ENCODE measurements around the gene PBX2. TPM values are rescaled to one million over a fixed set of nuclear protein-coding genes. Genes with fewer than 3 reads are reported as not detected.

PBX2 gene
- total RNA-seq, 1 donor, result 49.5 TPM

GRCh38 chr6:32154514-32155161 is 35.4 kb downstream of the PBX2 start:
- Histone ChIP-seq H3K4me3 (ENCODE audit: low read length) (peak overlapping the region; percentile 49), H3K4me1 (ENCODE audit: insufficient read depth, low read length) (peaks cover 31% of the 10 kb centered on the region), H3K9me3 (ENCODE audit: low read depth, low read length) (no peaks in the 10 kb centered on the region), H3K27me3 (ENCODE audit: insufficient read depth, low read length) (peaks cover 27% of the 10 kb centered on the region)

DNA sequence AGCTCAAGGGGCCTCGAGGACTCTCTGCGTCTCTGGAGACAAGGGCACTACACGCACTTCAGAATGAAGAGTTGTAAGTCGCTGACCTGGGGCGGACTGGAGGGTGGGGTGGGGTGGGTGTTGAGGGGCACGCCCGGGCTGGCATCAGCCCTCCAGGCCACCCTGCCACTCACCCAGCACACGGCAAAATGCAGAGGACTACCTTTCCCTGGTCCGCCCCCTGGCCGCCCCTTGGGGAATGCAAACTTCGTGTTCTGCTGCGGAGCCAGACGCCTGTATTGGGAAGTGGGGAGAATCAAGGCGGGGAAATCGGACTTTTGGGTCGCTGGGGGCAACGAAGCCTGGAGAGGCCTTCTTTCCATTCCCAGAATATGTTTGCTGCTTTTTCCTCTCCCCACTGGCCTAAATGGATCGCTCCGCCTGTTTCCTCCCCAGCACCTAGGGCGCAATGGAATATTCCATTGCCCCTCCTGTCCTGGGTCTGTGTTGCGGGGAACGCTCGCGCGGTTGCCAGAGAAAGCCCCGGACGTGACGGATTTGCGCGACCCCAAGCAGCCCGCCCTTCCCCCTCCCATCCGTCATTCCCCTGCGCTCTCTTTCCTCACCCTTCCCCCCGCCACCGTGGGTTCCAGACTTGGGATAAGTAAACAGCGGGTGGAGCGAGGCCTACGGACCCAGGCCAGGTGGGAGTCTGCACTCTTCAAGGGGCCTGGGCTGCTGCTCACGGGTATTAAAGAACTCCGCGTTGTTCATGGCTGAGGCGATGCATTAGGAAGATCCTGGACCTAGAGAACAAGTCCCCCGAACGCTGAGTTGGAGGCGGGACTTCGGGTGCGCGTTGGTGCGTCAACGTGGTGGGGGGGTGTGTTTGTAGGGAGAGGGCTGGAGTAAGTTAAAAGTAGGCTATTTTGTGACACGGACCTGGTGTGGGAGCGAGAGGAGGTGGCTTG is 36.2 kb downstream of the PBX2 start, which contains the start of gene PPT2:
PPT2 (plus strand) TSS at position 578 of the 950 bp plus-strand sequence. CDS start 454 bp downstream, outside the sequence.
- peaks cover 36% of the 10 kb centered on the region for H3K4me1 ChIP-seq (ENCODE audit: insufficient read depth, low read length)
- H3K9me3 ChIP-seq (ENCODE audit: low read depth, low read length), result no peaks in the 10 kb centered on the region
- H3K27me3 ChIP-seq (ENCODE audit: insufficient read depth, low read length), result peaks cover 33% of the 10 kb centered on the region
- peak within 1 kb of the TSS; percentile 49 for H3K4me3 ChIP-seq (ENCODE audit: low read length)

GRCh38 chr6:32152769-32153563 is 37.0 kb downstream of the PBX2 start:
- H3K4me3 ChIP-seq (ENCODE audit: low read length), result no peak overlapping the region
- H3K9me3 ChIP-seq (ENCODE audit: low read depth, low read length), result no peaks in the 10 kb centered on the region
- peaks cover 40% of the 10 kb centered on the region for H3K27me3 ChIP-seq (ENCODE audit: insufficient read depth, low read length)
- H3K4me1 ChIP-seq (ENCODE audit: insufficient read depth, low read length), result peaks cover 45% of the 10 kb centered on the region

DNA sequence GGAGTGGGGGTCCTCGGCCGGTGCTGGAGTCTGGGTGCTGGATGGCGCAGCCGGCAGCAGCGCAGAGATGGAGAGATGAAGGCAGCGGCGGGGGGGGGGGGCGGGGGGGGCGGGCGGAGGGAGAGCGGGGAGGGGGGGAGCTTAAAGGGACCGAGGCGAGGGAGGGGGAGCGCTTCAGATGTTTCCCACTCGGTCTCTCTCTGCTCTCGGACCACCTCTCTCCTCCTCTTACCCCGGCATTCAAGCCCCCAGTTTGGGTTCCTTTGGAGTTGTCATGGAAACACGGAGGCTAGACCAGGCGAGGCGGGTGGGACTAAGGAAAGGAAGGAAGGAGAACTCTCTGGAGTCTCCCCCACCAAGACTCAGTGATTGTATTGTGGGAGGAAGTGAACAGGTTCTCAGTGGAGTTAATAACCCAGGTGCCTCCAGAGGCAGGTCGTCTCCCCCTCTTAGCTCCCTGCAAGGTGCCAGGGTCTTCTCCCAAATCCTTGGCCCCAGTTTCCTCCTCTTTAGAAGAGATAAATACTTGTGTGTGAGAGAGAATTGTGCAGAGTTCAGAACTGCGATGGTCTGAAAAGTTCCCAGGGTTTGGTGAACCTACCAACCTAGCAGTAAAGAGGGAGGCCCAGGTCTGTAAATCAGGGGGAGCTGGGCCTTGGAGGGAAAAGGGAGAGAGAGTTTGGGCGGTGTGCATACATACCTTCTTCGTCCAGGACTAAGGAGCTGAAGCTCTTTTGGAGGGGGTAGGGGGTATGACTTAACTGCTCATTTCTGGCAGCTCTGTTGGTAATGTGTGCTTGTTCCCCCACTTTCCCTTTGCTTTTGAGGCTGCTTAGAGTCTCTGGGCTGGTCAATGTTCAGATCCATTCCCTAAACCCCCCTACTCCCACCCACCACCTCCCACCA is 37.9 kb downstream of the PBX2 start, which contains the start of gene PRRT1:
PRRT1 (minus strand) TSS at position 77 of the 906 bp plus-strand sequence. CDS start 112 bp downstream, outside the sequence.
- no peak within 1 kb of the TSS for H3K4me3 ChIP-seq (ENCODE audit: low read length)
- H3K27me3 ChIP-seq (ENCODE audit: insufficient read depth, low read length), result peaks cover 46% of the 10 kb centered on the region
- H3K9me3 ChIP-seq (ENCODE audit: low read depth, low read length), result no peaks in the 10 kb centered on the region
- peaks cover 46% of the 10 kb centered on the region for H3K4me1 ChIP-seq (ENCODE audit: insufficient read depth, low read length)

- Histone ChIP-seq H3K4me3 (ENCODE audit: low read length) (no peak overlapping the region), H3K4me1 (ENCODE audit: insufficient read depth, low read length) (peaks cover 46% of the 10 kb centered on the region), H3K9me3 (ENCODE audit: low read depth, low read length) (no peaks in the 10 kb centered on the region), H3K27me3 (ENCODE audit: insufficient read depth, low read length) (peaks cover 46% of the 10 kb centered on the region)
Observed at GRCh38 chr6:32151181-32151862, 38.7 kb downstream of the PBX2 start.

DNA sequence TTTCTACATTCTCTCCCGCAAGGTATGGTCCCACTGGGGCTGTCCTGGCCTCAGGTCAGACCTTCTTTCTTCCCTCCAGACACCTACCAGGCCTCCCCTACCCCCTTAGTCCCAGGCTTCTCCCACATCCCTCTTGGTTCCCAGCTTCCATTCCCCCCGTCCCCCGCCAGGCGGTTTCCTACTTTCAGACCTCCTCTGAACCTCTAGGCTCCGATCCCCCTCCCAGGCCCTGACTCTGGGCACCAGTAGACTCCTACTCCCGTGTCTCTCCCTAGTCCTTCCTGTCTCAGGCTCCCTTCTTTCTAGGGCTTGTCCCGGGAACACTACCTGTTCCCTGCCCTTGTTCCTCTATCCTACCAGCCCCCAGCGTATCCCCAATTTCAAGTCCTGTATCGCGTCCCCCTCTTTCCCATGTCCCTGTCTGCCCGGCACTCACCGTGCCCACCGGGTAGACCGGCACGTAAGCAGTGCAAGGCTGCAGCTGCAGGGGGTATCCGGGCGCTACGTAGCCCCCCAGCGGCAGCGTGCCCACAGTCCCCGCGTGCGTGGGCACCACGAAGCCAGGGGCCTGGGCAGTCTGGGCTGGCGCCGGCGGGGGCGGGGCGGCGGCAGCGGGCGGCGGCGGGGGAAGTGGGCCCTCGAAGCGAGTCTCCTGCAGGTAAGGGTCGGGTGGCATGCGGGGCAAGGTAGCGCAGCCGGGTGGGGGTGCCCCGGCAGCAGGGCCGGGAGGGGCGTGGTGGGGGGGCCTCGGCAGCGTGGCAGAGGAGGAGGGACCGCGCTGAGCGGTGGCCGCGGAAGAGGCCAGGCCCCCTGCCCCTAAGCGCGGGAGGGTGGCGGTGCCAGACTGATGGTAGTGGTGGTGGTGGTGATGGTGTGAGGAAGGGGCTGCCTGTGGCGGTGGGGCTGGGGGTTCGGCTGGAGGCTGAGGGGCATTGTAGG is 39.8 kb downstream of the PBX2 start:
- Histone ChIP-seq H3K9me3 (ENCODE audit: low read depth, low read length) (no peaks in the 10 kb centered on the region), H3K4me1 (ENCODE audit: insufficient read depth, low read length) (peaks cover 40% of the 10 kb centered on the region), H3K27me3 (ENCODE audit: insufficient read depth, low read length) (peaks cover 46% of the 10 kb centered on the region), H3K4me3 (ENCODE audit: low read length) (no peak overlapping the region)

DNA sequence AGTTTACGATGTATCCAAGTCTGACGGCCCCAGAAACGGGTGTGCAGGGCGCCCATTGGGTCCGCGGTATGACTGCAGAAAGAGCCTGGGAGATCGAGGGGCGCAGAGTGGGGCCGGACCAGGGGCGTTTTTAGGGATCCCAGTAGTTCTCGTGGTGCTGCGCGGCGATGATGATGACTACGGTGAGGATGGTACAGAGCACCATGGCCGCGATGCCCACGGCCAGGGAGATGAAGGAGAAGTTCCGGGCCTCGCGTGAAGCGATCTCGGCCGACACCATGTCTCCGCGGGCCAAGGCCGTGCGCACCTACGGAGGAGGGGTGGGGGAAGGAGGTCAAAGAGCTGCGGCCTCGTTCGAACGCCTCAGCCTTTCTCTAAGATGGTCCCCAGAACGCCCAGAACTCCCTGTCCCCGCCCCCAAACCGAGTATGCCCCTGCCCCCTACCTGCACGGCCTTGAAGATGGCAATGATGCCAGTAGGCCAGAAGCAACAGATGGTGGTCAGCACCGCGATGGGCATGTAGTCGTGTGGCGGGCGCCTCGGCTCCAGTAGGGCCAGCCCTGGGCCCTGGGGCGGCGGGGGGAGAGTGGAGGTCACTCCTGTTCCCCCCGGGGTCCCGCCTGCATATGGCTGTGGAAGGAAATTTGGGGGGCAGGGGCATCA is 40.8 kb downstream of the PBX2 start:
- Histone ChIP-seq H3K4me3 (ENCODE audit: low read length) (peak overlapping the region; percentile 34), H3K9me3 (ENCODE audit: low read depth, low read length) (no peaks in the 10 kb centered on the region), H3K27me3 (ENCODE audit: insufficient read depth, low read length) (peaks cover 46% of the 10 kb centered on the region), H3K4me1 (ENCODE audit: insufficient read depth, low read length) (peaks cover 30% of the 10 kb centered on the region)

GRCh38 chr6:32148289-32149091 is 41.5 kb downstream of the PBX2 start:
- peak overlapping the region; percentile 34 for H3K4me3 ChIP-seq (ENCODE audit: low read length)
- H3K4me1 ChIP-seq (ENCODE audit: insufficient read depth, low read length), result peaks cover 24% of the 10 kb centered on the region
- peaks cover 46% of the 10 kb centered on the region for H3K27me3 ChIP-seq (ENCODE audit: insufficient read depth, low read length)
- H3K9me3 ChIP-seq (ENCODE audit: low read depth, low read length), result no peaks in the 10 kb centered on the region

DNA sequence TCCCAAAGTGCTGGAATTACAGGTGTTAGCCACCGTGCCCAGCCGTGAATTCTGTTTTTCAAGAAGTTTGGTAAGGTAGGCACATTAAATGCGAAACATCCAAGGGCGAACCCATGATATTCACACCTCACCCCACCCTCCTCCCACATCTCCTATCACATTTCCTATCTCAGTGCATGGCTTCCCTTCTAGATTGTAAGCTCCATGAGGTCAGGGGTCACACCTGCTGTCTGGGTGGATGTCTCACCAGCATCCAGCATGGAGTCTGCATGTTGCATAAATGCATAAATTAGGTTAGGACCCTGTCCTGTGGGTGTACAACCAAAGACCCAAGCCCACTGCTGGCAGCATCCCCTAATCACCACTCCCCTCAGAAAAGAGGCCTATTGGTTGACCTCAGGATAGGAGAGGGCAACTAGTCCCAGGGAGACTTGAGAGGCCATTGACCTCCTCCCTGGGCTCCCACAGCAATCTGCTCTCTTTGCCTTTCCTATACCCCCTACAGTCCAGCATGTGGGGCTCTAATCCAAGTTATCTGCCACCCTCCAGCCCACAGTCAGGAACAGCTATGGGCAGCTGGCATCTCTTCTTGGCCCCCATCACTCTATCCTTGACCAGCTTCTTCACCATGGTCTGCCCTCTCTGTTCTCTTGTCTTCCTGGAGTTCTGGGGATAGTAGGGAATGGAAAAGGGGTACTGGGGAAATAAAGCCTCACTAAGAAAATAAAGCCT is 42.4 kb downstream of the PBX2 start:
- peaks cover 39% of the 10 kb centered on the region for H3K27me3 ChIP-seq (ENCODE audit: insufficient read depth, low read length)
- H3K4me1 ChIP-seq (ENCODE audit: insufficient read depth, low read length), result peaks cover 20% of the 10 kb centered on the region
- H3K4me3 ChIP-seq (ENCODE audit: low read length), result no peak overlapping the region
- no peaks in the 10 kb centered on the region for H3K9me3 ChIP-seq (ENCODE audit: low read depth, low read length)

DNA sequence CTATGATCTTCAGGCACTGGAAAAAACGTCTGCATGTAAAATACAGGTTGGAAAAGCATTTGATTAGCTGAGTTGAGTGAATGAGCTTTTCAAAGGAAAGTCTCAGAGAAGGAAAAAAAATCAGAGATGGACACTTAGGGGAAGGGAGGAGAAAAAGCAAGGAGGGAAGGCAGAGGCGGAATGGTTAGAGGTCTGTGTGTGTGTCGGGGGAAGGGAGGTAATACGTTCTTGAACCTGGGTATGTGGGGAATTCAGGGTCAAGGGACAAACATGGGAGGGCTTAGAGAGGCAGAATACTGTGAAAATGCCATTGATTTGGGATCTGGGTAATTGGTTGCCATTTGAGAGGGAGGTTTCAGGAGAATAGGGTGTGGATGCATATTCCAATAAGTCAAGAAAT is 43.3 kb downstream of the PBX2 start:
- Histone ChIP-seq H3K27me3 (ENCODE audit: insufficient read depth, low read length) (peaks cover 33% of the 10 kb centered on the region), H3K4me1 (ENCODE audit: insufficient read depth, low read length) (peaks cover 15% of the 10 kb centered on the region)

DNA sequence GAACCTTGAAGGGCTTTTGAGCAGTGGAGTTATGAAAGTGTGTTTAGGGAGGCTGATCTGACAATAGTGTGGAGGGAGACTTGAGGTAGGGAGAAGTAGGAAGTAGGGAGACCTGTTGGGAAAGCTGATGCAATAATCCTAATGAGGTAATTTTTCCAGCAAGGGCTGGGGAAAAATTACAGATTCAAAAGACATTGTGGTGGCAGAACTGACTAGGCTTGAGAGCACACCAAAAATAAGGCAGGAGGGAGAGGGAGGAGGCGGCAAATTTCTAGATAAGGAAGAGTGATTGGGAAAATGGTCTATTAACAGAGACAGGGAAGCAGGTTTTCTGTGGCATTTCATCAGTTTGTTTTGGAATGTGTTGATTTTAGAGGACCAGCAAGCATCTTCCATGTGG is 43.7 kb downstream of the PBX2 start:
- Histone ChIP-seq H3K27me3 (ENCODE audit: insufficient read depth, low read length) (peaks cover 31% of the 10 kb centered on the region), H3K9me3 (ENCODE audit: low read depth, low read length) (no peaks in the 10 kb centered on the region), H3K4me1 (ENCODE audit: insufficient read depth, low read length) (peaks cover 15% of the 10 kb centered on the region), H3K4me3 (ENCODE audit: low read length) (no peak overlapping the region)

More for the DNA sequence above, 43.3 kb downstream of the PBX2 start:
- Histone ChIP-seq H3K4me3 (ENCODE audit: low read length) (no peak overlapping the region), H3K9me3 (ENCODE audit: low read depth, low read length) (no peaks in the 10 kb centered on the region)

All from mononuclear cell (primary cell).